ENCODE results near the gene FAXC. TPM values are rescaled to one million over a fixed set of nuclear protein-coding genes. Genes with fewer than 3 reads are reported as not detected.

Gene FAXC
- total and polyA plus RNA-seq, 2 donors (not counting 3 experiments of a cell fraction or from before 2014, with no cell fraction given), result 3.4 to 3.6 TPM

GRCh38 chr6:99333068-99333467 is 16.4 kb downstream of the FAXC start:
- Histone ChIP-seq H3K79me2 (ENCODE audit: control insufficient read depth, insufficient read depth, low read length) (no peaks in the 10 kb centered on the region), H3K4me3 (replicated peaks in 1 of 3; ENCODE audit: insufficient read depth in 1 of 3, low read depth in 1 of 3, low read length in 3 of 3) (no peak overlapping the region), H3K27me3 (ENCODE audit: control insufficient read depth in 2 of 2, insufficient read depth in 2 of 2, low read length in 2 of 2) (no peaks in the 10 kb centered on the region), H3K36me3 (ENCODE audit: control insufficient read depth in 2 of 2, extremely low read depth in 1 of 2, insufficient read depth in 2 of 2, low read length in 2 of 2) (no peaks in the 10 kb centered on the region), H3K9me3 (replicated peaks; ENCODE audit: control insufficient read depth, insufficient read depth, low read length) (no peaks in the 10 kb centered on the region), H3K9ac (replicated peaks; ENCODE audit: extremely low read depth, insufficient read depth, low read length) (no peak overlapping the region), H3K4me1 (ENCODE audit: control insufficient read depth, extremely low read depth, insufficient read depth, low read length) (no peaks in the 10 kb centered on the region), H4K20me1 (replicated peaks; ENCODE audit: control insufficient read depth, extremely low read depth, insufficient read depth, low read length) (no peaks in the 10 kb centered on the region), H2AFZ (ENCODE audit: low read depth, low read length) (no peak overlapping the region), H3K4me2 (ENCODE audit: insufficient read depth, low read length) (no peak overlapping the region), H3K9me1 (replicated peaks; ENCODE audit: control insufficient read depth, extremely low read depth, insufficient read depth, low read length) (no peaks in the 10 kb centered on the region), H3K27ac (ENCODE audit: insufficient read depth, low read depth, low read length) (no peak overlapping the region)
- ChIA-PET POLR2A (no interaction called here), CTCF (interaction anchor here (1.6 to 3.9 kb wide), 3 partner anchors 13 to 535 kb away, joined by 3 to 41 read pairs (median 7); no protein-coding TSS in a partner anchor)
- TF ChIP-seq GATA2 (IDR thresholded peaks at IDR 0.05; ENCODE audit: insufficient read depth, insufficient read length, low read depth, low read length) (no peak), EZH2 (IDR thresholded peaks at IDR 0.05; ENCODE audit: borderline replicate concordance, low read depth, low read length, severe bottlenecking) (no peak), POLR2A (IDR thresholded peaks at IDR 0.05; ENCODE audit: low read depth, low read length) (no peak), JUN (IDR thresholded peaks at IDR 0.05; ENCODE audit: borderline replicate concordance, insufficient read depth, insufficient read length, low read depth) (no peak), FOS (IDR thresholded peaks at IDR 0.05; ENCODE audit: borderline replicate concordance, insufficient read depth, low read length) (no peak), MYC (IDR thresholded peaks at IDR 0.05; ENCODE audit: low read depth, low read length) (no peak), CTCF (IDR thresholded peaks at IDR 0.05; ENCODE audit: extremely low read depth in 1 of 2, insufficient read depth in 1 of 2, low read depth in 1 of 2, low read length in 2 of 2) (no peak), POLR2AphosphoS5 (IDR thresholded peaks at IDR 0.05; ENCODE audit: insufficient read depth, low read depth, low read length) (no peak)
- TF ChIP-seq, protein P1, sequence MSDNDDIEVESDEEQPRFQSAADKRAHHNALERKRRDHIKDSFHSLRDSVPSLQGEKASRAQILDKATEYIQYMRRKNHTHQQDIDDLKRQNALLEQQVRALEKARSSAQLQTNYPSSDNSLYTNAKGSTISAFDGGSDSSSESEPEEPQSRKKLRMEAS (IDR thresholded peaks at IDR 0.05; ENCODE audit: insufficient read depth, insufficient read length), result no peak
- DNase-seq (ENCODE audit: low read depth, low spot score), result no peak
- intact Hi-C loops (cut with micrococcal nuclease), result no loop called here
- no peak for FAIRE-seq
- dilution Hi-C loops (cut with MboI; ENCODE audit: extremely low pct_ligation_motif_present, low sequenced_read_pairs), result no loop called here
- BruUV-seq (replicated peaks), result no TSS peak

Data from endothelial cell of umbilical vein (primary cell).